Activated CD4-positive, alpha-beta T cell treated with anti-CD3 and anti-CD28 coated beads for 1 hour (primary cell): ENCODE measurements around the gene CEP126.

Experiments
- DNase-seq: peaks from one replicate; pipeline ENCODE4 v3.0.0-alpha.2; 2020

CEP126 gene

DNA sequence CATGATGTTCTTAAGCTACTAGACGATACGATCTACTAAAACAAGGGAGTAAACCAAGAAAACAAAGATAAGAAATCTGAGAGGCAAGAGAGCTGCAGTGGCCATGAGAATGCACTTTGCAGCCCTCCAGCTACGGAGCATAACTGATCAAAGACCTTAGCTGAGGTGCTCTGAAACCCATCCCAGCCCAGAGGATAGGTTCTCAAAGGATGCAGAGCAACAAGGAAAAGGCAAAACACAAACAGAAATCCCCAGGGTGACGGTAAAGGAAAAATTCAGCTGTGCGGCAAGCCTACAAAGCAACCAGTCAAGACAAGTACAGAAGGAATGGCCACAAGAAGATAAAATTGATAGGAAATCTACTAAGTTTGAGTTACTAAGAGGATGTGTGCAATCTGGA lies 99.9 kb downstream of the CEP126 start:
- DNase-seq = no peak

GRCh38 chr11:102017026-102017425 lies 102.2 kb downstream of the CEP126 start:
- DNase-seq = no peak

GRCh38 chr11:102026217-102026616 lies 111.4 kb downstream of the CEP126 start:
- DNase-seq = no peak

DNA sequence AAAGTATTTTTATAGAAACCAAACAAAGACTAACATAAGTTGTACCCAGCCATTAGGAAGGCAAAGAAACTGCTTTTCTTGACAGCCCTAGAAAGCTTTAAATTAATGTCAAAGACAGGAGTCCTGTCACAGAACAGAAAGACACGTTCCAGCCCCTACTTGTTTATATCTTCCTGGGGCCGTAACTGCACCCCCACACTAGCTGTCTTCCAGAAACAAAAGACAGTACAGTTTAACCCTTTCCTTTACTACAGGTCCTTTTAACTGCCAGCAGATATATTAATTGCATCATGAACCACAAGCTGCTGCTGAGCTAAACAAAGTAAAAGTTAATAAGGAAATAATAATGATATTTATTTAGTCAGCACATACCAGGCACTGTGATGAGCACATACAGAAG lies 112.1 kb downstream of the CEP126 start:
- DNase-seq = no peak

GRCh38 chr11:102036757-102037156 lies 121.9 kb downstream of the CEP126 start:
- DNase-seq = no peak

DNA sequence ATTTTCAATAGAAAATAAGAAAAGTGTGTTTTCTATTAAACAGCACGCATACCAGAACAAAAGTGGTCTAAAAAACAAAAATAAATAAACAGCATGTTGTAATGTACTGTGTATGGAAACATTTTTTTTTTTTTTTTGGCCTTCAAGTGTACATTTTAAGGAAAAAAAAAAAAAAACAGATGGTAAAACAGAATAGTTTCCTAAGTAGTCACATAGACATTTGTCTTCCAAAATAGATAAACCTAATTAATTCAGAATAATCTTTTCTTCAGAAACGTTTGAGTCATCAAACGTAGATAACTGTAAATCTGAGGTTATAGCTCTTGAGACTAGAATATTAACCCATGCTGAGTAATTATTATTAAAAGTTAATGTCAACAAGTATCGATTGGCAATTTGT lies 132.0 kb downstream of the CEP126 start:
- no peak for DNase-seq

DNA sequence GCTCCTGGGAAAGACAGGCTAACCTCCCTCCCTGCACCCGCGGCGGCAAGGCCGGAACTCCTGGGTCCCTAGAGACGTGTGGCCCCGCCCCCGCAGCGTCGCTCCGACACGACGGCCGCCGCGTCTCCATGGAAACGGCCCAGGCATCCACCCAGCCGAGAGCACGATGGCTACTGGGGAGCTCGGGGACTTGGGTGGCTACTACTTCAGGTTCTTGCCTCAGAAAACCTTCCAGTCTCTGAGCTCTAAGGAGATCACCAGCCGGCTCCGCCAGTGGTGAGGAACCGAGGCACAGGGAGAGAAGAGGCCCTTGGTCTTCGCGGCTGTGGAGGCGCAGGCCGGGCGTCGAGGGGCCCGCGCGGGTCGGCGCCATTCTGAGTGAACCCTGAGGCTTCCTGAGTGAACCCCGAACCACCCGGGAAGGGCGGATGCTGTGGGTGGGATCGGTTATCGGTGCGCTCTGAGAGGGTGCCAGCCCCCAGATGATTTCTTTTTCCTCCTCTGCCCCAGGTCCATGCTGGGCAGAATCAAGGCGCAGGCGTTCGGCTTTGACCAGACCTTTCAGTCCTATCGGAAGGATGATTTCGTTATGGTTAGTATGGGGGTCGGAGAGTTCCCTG lies 132.6 kb downstream of the CEP126 start, which contains the start of gene CFAP300:
CFAP300 (plus strand) TSS at position 133 of the 620 bp plus-strand sequence; CDS start at position 167, 34 bp downstream.
- peak; percentile 16 for DNase-seq
